Stimulated activated CD8-positive, alpha-beta memory T cell treated with anti-CD3 and anti-CD28 coated beads, Interleukin-4, amount 100 ng/mL, for 24 hours (primary cell): ENCODE results near the gene SSMEM1.
"Not testable (repeated sequence)": the region's sequence is repeated elsewhere in the genome, so short reads cannot be mapped to it uniquely, and the experiment has no call there.

ENCODE experiments used
- DNase-seq: peaks from one replicate; pipeline ENCODE4 v3.0.0-alpha.2; 2020; ENCODE audit warnings: low read depth

The SSMEM1 gene, protein sequence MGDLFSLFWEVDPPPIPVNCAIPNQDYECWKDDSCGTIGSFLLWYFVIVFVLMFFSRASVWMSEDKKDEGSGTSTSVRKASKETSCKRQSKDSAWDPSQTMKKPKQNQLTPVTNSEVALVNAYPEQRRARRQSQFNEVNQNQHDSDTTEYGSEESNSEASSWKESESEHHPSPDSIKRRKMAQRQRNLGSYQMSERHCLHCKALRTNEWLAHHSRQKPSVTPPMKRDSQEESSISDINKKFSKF

DNA sequence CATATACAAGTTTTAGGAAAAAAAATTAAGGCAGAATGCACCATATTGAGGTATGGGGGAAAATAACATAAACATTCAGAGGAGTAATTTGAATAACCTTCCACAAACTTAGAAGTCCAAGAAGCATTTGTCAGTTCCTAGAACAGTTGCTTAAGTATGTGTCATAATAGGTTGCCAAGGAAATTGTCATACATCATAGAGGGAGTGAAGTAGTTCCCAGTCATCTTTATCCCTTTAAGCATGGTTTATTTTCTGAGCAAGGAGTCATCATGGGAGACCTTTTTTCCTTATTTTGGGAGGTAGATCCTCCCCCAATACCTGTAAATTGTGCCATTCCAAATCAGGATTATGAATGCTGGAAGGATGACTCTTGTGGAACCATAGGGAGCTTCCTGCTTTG is at the start of gene SSMEM1:
TSS of gene SSMEM1 (plus strand) at position 219 of the 400 bp plus-strand sequence. CDS start at position 270, 51 bp downstream.
- DNase-seq = no peak

DNA sequence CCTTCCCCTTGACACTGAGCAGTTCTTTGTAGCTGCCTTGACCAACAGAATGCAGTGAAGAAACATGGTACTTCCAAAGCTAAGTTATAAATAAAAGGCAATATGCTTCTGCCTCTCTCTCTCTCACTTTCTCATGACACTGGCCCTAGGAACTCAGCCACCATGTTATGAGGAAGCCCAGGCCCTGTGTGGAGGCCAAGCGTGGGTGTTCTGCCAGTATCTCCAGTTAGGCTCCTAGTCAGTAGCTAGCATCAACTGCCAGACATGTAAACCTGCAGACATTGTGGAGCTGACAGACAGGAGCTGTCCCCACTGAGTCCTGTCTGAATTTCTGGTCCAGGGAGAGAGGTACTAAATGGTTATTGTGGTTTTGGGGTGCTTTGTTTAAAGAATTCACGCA is 47.6 kb upstream of the SSMEM1 start:
- DNase-seq = no peak

DNA sequence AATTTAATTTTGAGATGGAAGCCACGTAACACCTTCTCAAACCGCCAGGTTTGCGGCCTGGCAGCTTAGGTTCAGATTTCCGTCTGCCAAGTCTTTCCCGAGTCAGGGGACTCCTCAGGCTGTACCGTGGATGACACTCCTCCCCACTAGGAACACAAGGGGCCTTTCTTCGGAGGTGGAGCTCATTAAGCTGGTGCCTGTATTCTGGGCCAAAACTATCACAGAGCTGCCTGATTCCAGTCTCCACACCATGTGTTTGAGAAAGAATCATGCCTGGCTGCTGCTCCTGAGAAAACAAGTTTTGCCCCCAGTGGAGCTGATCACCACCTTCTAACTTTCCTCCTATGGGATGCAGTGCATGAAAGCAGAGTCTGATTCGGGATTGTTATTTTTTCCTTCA is 47.2 kb upstream of the SSMEM1 start:
- no peak for DNase-seq

GRCh38 chr7:130162196-130162595 is 45.5 kb upstream of the SSMEM1 start:
- DNase-seq = no peak

DNA sequence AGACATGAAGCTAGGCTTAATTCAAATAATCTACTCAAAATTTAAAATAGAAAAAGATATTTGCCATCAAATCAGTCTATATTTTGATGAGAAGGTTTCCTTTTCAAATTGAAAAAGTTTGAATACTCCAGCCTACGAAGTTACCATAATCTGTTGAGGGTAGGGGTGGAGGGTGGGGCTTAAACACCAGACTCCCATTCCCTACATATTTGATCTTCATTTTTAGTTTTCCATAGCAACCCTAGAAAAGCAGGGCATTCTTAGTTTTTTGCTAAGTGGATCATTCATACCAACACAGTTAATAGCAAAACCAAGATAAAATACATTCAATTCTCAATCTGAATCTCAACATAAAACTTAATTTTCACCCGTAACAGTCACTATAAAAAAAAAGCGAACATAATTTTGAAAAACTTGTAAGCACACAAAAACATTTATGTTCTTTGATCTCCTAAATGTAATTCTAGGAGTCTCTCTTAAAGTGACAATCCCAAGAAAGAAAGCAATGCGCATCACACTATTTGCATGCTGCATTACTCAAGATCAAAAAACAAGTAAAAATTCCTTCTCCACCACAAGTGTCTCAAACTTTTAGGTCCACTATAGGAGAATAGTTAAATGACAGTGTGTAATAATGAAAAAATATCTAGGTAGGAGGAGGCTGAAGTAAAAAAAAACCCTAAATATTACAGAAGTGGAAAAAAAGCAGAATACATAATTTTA is 33.3 kb upstream of the SSMEM1 start:
- DNase-seq = no peak

- DNase-seq = no peak
Observed at GRCh38 chr7:130178251-130178650, 29.4 kb upstream of the SSMEM1 start.

GRCh38 chr7:130179631-130180030 is 28.0 kb upstream of the SSMEM1 start:
- no peak for DNase-seq

DNA sequence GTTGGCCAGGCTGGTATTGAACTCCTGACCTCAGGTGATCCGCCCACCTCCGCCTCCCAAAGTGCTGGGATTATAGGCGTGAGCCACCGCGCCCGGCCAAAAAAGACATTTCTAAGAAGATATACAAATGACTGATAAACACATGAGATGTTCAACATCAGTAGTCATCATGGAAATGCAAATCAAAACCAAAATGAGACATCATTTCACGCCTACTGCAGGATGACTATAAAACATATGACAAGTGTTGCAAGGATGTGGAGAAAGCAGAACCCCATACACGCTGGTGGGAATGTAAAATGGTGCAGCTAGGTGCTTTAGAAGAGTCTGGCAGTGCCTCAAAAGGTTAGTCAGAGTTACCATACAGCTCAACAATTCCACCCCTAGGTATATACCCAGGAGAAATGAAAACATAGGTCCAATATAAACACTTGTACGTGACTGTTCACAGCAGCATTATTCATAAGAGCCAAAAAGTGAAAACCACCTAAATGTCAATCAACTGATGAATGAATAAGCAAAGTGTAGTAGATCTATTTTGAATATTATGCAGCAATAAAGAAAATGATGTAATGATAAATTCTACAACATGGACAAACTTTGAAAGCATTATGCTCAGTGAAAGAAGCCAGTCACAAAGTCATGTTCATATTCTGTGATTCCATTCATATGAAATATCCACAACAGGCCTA is 26.9 kb upstream of the SSMEM1 start:
- no peak for DNase-seq

GRCh38 chr7:130181263-130181605 is 26.4 kb upstream of the SSMEM1 start:
- DNase-seq = no peak

DNA sequence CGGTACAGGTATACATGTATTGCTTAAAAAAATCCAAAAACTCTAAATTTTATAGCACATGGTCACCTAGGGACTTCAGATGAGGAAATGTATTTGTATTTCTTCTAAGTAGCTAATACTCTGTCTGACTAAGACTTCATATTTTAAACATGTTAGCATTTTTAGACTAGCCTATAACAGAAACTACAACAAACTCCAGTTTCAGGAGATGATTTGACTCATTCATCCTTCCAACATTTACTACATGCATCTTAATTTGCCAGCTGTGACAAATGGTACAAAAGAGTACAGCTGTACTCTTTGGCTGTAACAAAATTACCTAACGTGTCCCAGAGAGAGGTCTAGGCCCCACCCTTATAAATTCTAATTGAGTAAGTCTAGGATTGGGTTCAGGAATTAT is 24.7 kb upstream of the SSMEM1 start:
- DNase-seq = no peak

GRCh38 chr7:130184349-130184748 is 23.3 kb upstream of the SSMEM1 start:
- not testable (repeated sequence) for DNase-seq

DNA sequence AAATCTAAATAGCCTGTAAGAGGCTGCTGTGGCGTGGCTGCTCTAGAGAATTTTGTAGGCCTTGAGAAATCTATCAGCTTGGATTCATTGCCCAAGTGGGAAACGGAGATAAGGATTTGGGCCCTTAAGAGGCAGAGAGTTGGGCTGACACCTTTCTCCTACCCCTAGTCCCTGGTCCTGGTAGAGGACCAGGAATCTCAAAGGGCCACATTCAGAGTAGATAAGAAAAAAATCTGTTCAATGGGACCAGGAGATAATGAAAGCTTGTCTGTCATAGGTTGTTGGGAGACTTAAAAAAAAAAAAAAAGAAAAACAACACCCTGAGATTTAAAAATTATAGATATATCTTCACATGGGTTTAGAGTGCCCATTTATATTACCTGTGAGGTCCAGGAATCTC is 20.3 kb upstream of the SSMEM1 start:
- DNase-seq = no peak

- no peak for DNase-seq
Observed at GRCh38 chr7:130189343-130189742, 18.3 kb upstream of the SSMEM1 start.

- no peak for DNase-seq
Observed at GRCh38 chr7:130191791-130192190, 15.9 kb upstream of the SSMEM1 start.

DNA sequence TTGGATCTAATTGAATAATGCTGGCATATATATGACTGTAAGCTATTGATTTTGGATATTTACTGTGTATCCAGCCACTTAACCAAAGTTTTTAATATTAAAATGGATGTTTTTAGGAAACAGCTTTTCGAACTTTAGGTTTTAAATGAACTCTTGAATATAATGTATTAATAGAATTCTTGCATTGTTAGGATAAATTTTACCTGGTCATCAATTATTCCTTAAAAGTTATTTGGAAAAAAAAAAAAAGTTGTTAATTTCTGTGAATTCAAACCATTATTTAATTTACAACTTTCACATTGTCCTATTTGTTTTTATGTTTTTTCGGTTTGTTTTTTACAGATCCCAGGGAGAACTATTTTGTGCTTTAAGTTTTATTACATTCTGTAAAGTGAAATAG is 12.3 kb upstream of the SSMEM1 start:
- DNase-seq = no peak

GRCh38 chr7:130196476-130196875 is 11.2 kb upstream of the SSMEM1 start:
- DNase-seq = no peak

DNA sequence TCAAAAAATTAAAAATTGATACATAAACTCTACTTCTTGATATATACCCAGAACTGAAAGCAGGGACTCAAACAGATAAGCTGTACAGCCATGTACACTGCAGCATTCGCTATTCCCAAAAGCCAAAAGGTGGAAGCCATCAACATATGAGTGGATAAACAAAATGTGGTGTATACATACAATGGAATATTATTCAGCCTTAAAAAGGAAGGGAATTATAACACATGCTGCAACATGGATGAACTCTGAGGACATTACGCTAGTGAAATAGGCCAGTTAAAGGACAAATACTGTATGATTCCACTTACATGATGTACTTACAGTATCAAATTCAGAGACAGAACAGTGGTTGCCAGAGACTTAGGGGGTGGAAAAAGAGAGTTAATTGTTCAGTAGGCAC is 10.6 kb upstream of the SSMEM1 start:
- DNase-seq = no peak

GRCh38 chr7:130201796-130202195 is 5.9 kb upstream of the SSMEM1 start:
- DNase-seq = no peak

GRCh38 chr7:130205084-130205947 is 2.3 kb upstream of the SSMEM1 start, which contains the start of gene TMEM209:
TMEM209 (minus strand) TSS chr7:130205406; CDS start chr7:130205375, 31 bp downstream.
- DNase-seq = peak; percentile 90

GRCh38 chr7:130207033-130207432 is 627 bp upstream of the SSMEM1 start:
- no peak for DNase-seq

GRCh38 chr7:130208516-130208915 is 856 bp downstream of the SSMEM1 start:
- DNase-seq = no peak
